HFFc6 (cell line): ENCODE data around the gene BDNF. TPM values are rescaled to one million over a fixed set of nuclear protein-coding genes. Genes with fewer than 3 reads are reported as not detected.

ENCODE experiments used
- DNase-seq: peaks from one replicate; pipeline ENCODE4 v3.0.0-alpha.2; 2018
- H3K27ac Mint-ChIP-seq: 2 replicates; pipeline ENCODE4 v1.8.0; 2020; ENCODE audit warnings: mild to moderate bottlenecking, mixed read lengths
- H3K27me3 Mint-ChIP-seq: 2 replicates; pipeline ENCODE4 v1.8.0; 2021; ENCODE audit warnings: mild to moderate bottlenecking, moderate library complexity, mixed read lengths; ENCODE audit not compliant: insufficient read depth
- H3K36me3 Mint-ChIP-seq: 2 replicates; pipeline ENCODE4 v1.8.0; 2021; ENCODE audit warnings: low read depth, mixed read lengths
- H3K4me1 Mint-ChIP-seq: 2 replicates; pipeline ENCODE4 v1.8.0; 2020; ENCODE audit warnings: low read depth, mixed read lengths
- H3K4me3 Mint-ChIP-seq: 2 replicates; pipeline ENCODE4 v1.8.0; 2020; ENCODE audit warnings: mild to moderate bottlenecking, moderate library complexity, mixed read lengths
- H3K9me3 Mint-ChIP-seq: 2 replicates; pipeline ENCODE4 v1.8.0; 2020; ENCODE audit warnings: mild to moderate bottlenecking, mixed read lengths
- total RNA-seq, 6 experiments: library from RNA; stranded (reverse); fragmentation: NEBNext Ultra II Directional; extraction: Animal tissue kit (Norgen Biotek cat#: 25700); gene quantifications; 2 replicates in 1 of 6; 3 replicates in 5 of 6; pipeline ENCODE4 v1.2.3, GENCODE V29; 2021
- TF ChIP-seq, protein P1 (sequence below): fragments of 200-600 bp; sonication (generic); IDR thresholded peaks from 2 replicates; pipeline ENCODE4 v1.5.0; 2021; ENCODE audit warnings: antibody characterized with exemption, mild to moderate bottlenecking

The BDNF gene
- total RNA-seq, 6 experiments from 2014 or later: 62.1 to 92.2 (median 90.0) TPM

DNA sequence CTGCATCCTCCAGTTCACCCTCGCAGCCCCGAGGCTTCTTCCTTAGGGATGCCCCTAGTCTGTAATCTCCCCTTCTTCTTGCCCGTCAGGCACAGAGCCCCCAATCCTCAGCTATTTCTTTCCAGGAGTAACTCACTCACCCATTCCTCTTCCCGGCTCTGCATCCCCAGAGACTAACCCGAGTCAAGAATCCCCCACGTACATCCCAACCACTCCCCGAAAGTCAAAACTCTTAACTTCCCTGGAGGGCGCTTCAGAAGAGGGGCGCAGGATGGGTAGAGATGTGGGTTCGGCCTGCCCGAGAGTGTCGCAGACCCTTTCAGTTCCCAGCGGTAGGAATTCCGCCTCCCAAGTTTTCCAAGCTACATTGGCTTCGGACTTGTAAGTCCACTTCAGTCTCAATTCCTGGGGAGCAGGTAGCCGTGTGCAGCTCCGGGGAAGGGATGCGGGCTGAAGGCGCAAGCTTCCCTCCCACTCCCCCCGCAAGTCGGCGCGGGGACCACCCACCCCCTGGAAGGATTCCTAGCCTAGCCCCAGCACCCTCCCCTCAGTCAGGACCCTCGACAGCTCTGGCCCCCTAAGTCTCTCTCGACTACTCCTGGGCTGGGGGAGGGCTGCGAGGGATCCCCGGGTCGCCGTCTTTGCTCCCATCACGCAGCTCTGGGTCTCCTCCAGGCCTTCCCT, 871 bp downstream of the BDNF start:
- Mint-ChIP-seq H3K27me3 (peaks cover 14% of the 10 kb centered on the region), H3K27ac (peak overlapping the region; percentile 92), H3K36me3 (peaks cover 45% of the 10 kb centered on the region), H3K9me3 (no peaks in the 10 kb centered on the region), H3K4me1 (peaks cover 60% of the 10 kb centered on the region), H3K4me3 (peak overlapping the region; percentile 98)
- no peak for DNase-seq
- TF ChIP-seq, protein P1, sequence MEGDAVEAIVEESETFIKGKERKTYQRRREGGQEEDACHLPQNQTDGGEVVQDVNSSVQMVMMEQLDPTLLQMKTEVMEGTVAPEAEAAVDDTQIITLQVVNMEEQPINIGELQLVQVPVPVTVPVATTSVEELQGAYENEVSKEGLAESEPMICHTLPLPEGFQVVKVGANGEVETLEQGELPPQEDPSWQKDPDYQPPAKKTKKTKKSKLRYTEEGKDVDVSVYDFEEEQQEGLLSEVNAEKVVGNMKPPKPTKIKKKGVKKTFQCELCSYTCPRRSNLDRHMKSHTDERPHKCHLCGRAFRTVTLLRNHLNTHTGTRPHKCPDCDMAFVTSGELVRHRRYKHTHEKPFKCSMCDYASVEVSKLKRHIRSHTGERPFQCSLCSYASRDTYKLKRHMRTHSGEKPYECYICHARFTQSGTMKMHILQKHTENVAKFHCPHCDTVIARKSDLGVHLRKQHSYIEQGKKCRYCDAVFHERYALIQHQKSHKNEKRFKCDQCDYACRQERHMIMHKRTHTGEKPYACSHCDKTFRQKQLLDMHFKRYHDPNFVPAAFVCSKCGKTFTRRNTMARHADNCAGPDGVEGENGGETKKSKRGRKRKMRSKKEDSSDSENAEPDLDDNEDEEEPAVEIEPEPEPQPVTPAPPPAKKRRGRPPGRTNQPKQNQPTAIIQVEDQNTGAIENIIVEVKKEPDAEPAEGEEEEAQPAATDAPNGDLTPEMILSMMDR: peak; percentile 35

DNA sequence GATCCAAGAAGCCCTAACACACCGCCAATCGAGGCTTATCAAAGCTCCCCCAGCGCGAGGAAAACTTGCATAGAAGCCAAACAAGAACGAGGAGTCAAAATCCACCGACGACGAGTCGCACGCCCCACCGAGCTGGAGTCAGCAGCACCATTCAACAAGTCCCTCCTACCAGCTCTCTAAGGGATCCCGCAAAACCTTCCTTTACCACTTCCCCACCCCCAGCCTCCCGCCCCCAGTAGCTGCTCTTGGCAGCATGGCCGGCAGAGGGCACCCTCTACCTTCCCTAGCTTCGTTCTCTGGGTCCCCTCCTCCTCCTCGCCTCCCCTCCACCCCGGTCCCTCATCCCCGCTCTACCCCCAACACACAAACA, 1.4 kb downstream of the BDNF start:
- peaks cover 14% of the 10 kb centered on the region for H3K27me3 Mint-ChIP-seq
- peaks cover 64% of the 10 kb centered on the region for H3K4me1 Mint-ChIP-seq
- no peaks in the 10 kb centered on the region for H3K9me3 Mint-ChIP-seq
- TF ChIP-seq, protein P1: peak; percentile 92
- H3K4me3 Mint-ChIP-seq: peak overlapping the region; percentile 98
- H3K27ac Mint-ChIP-seq: peak overlapping the region; percentile 92
- H3K36me3 Mint-ChIP-seq: peaks cover 50% of the 10 kb centered on the region
- peak; percentile 79 for DNase-seq

GRCh38 chr11:27697679-27698275, 2.5 kb downstream of the BDNF start:
- Mint-ChIP-seq H3K36me3 (peaks cover 61% of the 10 kb centered on the region), H3K27ac (peak overlapping the region; percentile 77), H3K4me1 (peaks cover 64% of the 10 kb centered on the region), H3K9me3 (no peaks in the 10 kb centered on the region), H3K4me3 (peak overlapping the region; percentile 98), H3K27me3 (peaks cover 17% of the 10 kb centered on the region)
- TF ChIP-seq, protein P1: no peak
- no peak for DNase-seq

DNA sequence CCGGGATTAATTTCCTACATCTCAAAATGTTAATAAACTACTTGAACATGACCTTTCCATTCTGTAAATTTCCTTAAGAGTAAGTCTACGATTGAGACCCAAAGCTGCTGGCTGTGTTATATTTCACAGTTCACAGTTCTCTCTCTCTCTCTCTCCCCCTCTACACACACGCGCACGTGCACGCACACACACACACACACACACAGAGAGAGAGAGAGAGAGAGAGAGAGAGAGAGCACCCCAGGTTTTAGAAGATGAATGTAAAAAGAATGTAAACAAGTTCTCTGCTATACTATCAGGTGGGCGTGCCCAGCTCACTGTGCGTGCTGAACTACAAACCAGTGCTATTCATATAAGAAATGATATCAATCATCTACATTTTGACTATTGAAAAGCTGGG, 3.3 kb downstream of the BDNF start:
- H3K4me3 Mint-ChIP-seq: peak overlapping the region; percentile 98
- H3K4me1 Mint-ChIP-seq: peaks cover 64% of the 10 kb centered on the region
- H3K9me3 Mint-ChIP-seq: no peaks in the 10 kb centered on the region
- TF ChIP-seq, protein P1: no peak
- peaks cover 17% of the 10 kb centered on the region for H3K27me3 Mint-ChIP-seq
- DNase-seq: peak; percentile 27
- H3K36me3 Mint-ChIP-seq: peaks cover 69% of the 10 kb centered on the region
- H3K27ac Mint-ChIP-seq: peak overlapping the region; percentile 77

- peak overlapping the region; percentile 98 for H3K4me3 Mint-ChIP-seq
- H3K27me3 Mint-ChIP-seq: peaks cover 17% of the 10 kb centered on the region
- peak overlapping the region; percentile 77 for H3K27ac Mint-ChIP-seq
These were observed 4.1 kb downstream of the BDNF start for GRCh38 chr11:27696115-27696514.

More at GRCh38 chr11:27696115-27696514, 4.1 kb downstream of the BDNF start:
- peaks cover 66% of the 10 kb centered on the region for H3K4me1 Mint-ChIP-seq
- no peaks in the 10 kb centered on the region for H3K9me3 Mint-ChIP-seq
- H3K36me3 Mint-ChIP-seq: peaks cover 75% of the 10 kb centered on the region
- TF ChIP-seq, protein P1: no peak
- peak; percentile 49 for DNase-seq
